ENCODE results near the gene GOLGA6L26.
"Not testable (repeated sequence)": the region's sequence is repeated elsewhere in the genome, so short reads cannot be mapped to it uniquely, and the experiment has no call there.

GOLGA6L26 gene, protein sequence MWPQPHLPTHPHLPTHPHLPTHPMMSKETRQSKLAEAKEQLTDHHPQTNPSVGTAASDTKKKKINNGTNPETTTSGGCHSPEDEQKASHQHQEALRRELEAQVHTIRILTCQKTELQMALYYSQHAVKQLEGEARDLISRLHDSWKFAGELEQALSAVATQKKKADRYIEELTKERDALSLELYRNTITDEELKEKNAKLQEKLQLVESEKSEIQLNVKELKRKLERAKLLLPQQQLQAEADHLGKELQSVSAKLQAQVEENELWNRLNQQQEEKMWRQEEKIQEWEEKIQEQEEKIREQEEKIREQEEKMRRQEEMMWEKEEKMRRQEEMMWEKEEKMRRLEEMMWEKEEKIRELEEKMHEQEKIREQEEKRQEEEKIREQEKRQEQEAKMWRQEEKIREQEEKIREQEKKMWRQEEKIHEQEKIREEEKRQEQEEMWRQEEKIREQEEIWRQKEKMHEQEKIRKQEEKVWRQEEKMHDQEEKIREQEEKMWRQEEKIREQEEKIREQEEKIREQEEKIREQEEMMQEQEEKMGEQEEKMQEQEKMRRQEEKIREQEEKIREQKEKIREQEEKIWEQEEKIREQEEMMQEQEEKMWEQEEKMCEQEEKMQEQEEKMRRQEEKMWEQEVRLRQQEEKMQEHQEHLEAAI

DNA sequence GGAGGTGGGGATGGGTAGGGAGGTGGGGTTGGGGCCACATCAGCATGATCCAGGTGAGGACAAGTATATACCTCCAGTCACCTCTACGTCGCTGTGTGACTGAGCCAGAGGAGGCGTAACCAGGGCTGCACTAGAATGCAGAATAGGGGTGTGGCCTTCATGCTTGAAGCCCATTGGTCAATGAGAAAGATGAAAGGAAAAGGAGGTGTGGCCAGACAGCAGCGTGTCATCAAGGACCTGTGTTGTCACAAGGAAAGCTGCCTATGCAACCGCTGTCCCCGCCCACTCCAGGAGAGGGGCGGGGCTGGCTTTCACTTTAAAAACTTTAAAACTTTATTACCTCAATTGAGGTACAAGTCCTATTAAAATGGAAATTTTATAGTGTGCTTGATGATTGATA lies at the start of gene GOLGA6L26:
TSS of gene GOLGA6L26 (minus strand) at position 101 of the 400 bp plus-strand sequence. CDS start at position 40, 61 bp downstream.
- not testable (repeated sequence) for DNase-seq

DNA sequence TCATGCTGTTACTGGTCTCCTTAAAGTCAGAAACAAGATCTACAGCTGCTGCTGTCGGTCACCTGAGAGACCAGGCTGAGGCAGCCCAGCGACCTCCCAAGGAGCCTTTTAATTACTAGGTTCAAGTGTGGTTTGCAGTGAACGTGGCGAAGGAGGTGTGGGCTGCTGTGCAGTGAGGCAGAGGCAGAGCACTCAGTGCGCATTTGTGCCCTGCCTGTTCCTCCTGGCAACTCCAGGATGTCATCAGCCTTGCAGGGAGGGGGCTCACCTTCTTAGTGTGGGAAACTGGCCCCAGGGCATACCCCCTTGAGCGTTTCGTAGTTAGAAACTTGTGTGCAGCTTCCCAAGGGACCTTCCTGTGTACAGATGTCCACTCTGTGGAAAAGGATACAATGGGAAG lies 47.2 kb upstream of the GOLGA6L26 start:
- not testable (repeated sequence) for DNase-seq

DNA sequence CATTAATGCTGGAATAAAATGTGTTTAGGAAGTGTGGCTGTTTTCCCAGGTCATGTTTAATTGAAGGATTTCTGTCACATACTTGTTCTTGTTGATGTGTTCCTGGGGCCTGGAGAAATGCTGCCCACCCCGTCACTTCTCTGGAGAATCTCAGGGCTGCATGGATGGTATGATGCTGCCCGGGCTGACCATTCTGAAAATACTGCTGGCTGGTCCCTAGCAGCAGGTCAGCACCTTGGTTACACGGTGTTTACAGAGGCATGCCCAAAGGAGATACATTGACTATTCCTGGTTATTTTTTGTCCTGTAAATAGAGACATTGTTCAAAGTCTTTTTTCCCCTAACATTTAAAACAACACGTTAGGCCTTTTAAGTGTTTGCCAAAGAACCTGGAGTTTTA lies 46.7 kb upstream of the GOLGA6L26 start:
- DNase-seq = not testable (repeated sequence)

DNA sequence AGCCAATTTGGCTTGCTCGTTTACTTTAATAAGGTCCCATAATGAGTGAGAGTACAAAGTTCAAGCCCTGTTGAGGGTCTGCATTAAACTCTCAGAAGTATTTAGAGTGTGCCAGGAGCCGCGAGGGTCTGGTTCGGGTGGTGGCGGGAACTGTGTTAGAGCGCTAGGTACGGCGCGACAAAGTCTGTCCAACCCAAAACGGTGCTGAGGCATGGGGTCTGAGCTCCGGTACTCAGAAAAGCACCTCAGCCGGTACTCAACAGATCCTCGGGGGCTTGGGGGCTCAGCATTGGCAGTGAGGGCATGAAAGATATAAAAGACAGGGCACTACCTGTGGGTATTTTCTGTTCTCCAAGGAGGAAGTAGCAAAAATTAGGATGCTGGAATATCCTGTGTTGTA lies 45.0 kb upstream of the GOLGA6L26 start:
- DNase-seq = not testable (repeated sequence)

DNA sequence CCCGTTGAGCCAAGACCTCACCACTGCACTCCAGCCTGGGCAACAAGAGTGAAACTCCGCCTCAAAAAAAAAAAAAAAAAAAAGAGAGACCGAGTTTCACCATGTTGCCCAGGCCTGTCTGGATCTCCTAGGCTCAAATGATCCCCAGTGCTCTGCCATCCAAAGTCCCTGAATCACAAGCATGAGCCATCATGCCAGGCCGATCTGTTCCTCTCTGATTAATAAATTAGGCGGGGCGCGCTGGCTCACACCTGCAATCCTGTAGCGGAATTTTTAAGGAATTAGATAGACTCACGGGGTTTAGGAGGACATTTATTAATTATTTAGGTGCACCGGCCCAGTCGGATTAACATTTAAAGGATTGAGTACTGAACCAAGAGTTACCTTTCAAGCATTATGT lies 40.2 kb upstream of the GOLGA6L26 start:
- not testable (repeated sequence) for DNase-seq

DNA sequence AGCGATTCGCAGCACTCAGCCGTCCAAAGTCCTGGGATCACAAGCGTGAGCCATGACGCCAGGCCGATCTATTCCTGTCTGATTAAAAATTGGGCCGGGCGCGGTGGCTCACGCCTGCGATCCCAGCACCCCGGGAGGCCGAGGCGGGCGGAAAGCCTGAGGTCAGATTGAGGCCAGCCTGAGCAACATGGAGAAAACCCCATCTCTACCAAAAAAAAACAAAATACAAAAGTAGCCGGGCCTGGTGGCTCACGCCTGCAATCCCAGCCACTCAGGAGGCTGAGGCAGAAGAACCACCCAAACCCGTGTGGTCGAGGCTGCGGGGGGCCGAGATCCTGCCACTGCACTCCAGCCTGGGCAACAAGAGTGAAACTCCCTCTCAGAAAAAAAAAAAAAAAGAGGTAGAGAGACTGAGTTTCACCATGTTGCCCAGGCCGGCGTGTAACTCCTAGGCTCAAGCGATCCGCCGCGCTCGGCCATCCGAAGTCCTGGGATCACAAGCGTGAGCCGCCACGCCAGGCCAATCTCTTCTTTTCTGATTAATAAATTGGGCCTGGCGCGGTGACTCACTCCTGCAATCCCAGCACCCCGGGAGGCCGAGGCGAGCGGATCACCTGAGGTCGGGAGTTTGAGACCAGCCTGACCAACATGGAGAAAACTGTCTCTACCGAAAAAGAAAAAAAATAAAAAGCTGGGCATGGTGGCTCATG lies 39.0 kb upstream of the GOLGA6L26 start:
- not testable (repeated sequence) for DNase-seq

DNA sequence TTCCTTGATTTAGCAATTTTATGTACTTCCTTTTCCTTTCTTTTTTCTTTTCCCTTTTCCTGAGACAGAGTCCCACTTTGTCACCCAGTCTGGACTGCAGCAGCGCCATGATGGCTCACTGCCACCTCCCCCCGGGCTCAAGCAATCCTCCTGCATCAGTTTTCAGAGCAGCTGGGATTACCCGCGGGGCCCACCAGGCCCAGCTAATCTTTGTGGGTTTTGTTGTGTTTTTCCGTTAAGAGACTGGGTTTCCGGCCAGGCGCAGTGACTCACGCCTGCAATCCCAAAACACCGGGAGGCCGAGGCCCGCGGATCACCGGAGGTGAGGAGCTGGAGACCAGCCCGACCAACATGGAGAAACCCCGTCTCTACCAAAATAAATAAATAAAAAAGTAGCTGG lies 38.3 kb upstream of the GOLGA6L26 start:
- DNase-seq = no peak

DNA sequence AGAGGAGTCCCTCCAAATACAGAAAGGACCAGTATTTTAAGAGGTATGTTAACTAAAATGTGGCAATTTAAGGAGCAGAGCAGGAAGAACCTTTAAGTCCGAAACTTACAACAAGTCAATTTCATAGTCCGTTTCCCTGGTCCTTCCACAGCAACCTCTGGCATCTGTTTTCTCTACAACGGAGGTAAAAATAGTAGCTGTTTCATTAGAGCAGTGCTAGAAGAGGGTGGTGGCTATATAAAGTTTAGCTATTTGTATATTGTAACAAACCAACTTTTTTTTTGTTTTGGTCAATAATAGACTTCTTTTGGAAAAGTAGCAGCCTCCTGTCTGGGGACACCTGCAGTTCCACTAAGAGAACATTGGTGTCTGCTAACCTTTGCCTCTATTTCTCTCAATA lies 37.9 kb upstream of the GOLGA6L26 start:
- not testable (repeated sequence) for DNase-seq

DNA sequence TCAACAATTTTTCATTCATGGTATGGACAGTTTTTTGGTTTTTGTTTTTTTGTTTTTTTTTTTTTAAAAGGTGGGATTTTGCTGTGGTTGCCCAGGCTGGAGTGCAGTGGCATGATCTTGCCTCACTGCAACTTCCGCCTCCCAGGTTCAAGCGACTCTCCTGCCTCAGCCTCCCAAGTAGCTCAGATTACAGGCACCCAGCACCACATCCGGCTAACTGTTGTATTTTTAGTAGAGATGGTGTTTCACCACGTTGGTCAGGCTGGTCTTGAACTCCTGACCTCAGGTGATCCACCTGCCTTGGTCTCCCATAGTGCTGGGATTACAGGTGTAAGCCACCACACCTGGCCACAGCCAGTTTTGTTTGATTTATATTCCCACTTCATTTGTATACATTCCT lies 37.1 kb upstream of the GOLGA6L26 start:
- not testable (repeated sequence) for DNase-seq

DNA sequence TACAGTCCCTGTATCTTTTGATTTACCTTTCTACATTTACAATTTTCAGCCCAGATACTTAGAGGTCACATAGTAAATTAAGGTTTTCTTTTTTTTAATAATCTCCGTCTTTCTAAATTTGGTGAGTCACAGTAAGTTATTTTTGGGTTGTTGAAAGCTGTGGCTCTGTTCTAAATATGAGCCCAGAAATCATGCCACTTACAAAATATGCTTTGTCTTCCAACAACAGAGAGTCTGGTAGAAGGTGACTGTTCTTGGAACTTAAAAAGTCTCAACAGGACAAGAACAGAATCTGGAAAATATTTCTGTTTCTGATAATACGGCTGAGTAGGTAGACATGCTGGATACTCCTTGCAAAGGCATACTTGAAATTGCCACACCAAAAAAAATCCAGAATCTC lies 36.6 kb upstream of the GOLGA6L26 start:
- DNase-seq = no peak

DNA sequence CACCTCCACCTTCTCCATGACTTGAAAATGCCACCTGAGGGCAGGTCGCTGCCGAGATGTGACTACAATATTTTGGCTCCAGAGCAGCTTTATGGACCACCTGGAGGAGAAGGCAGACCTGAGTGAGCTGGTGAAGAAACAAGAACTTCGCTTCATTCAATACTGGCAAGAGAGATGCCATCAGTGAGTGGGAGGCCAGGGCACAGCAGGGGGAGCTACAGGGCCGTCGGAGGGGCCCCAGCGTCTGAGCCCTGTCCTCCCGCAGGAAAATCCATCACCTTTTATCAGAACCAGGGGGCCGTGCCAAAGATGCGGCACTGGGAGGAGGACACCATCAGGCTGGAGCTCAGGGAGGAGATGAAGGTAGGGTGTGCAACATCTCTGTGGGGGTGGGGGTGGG lies 30.3 kb upstream of the GOLGA6L26 start:
- not testable (repeated sequence) for DNase-seq

DNA sequence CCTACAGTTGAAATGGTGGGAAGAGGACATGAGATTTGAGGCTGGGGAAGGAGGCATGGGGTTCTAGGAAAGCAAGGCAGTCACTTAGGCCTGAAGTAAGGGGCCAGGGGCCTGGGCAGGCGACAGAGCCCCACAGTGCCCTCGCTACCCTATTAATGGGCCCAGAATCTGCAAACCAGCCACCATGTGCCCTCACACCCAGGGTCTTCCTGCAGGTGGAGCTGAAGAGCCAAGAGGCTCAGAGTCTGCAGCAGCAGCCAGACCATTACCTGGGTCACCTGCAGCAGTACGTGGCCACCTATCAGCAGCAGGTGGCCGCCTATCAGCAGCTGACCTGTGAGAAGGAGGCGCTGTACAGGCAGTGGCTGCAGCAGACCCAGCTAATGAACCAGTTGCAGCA lies 28.6 kb upstream of the GOLGA6L26 start:
- DNase-seq = not testable (repeated sequence)

DNA sequence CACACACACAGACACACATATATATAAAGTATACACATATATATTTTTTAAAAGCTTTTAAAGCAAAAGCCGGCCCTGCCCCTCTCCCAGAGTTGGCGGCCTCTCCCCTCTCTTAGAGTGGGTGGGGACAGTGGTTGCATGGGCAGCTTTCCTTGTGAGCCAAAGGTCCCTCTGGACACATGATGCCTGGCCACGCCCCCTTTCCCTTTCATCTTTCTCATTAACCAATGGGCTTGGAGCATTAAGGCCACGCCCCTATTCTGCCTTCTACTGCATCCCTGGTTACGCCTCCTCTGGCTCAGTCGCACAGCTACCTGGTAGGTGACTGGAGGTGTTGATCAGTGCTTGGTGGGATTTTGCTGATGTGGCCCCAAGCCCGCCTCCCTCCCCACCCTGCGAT lies 20.5 kb upstream of the GOLGA6L26 start, which contains the start of gene GOLGA8S:
TSS of gene GOLGA8S (plus strand) at position 301 of the 400 bp plus-strand sequence. CDS start at position 363, 62 bp downstream.
- not testable (repeated sequence) for DNase-seq

DNA sequence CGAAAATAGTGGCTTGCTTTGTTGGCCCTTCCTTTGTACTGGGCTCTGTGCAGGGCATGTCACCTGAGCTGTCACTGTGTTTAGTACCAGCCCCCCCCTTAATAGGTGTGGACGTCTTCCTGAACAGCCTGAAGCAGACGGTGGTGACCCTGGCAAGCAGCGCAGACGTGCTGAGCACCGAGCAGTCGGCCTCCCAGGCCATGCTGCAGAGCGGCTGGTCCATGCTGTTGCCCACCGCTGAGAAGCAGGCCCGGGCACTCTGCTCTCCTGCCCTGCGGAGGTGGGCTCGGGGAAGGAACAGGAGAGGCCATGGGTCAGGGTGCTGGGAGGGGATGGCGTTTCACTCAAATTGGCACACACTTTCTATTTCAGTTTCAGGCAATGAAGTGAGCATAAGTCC lies 22.8 kb downstream of the GOLGA6L26 start:
- DNase-seq = not testable (repeated sequence)

DNA sequence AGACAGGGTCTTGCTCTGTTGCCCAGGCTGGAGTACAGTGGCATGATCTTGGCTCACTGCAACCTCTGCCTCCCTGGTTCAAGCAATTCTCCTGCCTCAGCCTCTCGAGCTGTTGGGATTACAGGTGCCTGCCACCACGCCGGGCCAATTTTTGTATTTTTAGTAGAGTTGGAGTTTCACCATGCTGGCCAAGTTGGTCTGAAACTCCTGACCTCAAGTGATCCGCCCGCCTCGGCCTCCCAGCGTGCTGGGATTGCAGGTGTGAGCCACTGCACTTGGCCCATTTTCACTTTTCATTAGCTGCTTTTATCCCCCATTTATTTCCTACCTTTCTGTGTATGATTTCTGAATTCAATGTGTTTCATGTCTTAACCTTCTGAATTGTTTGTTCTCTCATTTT lies 28.1 kb downstream of the GOLGA6L26 start:
- not testable (repeated sequence) for DNase-seq

DNA sequence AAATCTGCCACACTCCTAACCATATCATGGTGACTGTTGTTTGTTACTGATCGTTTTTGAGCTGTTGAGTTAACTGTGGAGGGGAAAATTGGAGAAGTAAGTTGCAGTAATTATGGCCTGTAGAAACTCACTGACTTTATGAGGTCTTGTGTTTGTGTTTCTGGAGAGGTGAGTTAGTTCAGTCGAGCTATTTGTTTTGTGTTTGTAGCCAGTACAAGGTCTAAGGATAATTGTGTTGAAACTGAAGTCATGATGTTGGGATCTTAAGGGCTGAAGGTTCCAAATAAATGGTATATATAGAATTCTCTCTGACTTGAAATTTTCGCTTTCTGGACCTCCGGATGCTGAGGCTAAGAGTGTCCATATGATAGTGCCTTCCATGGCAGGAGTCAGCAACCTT lies 29.2 kb downstream of the GOLGA6L26 start:
- not testable (repeated sequence) for DNase-seq

DNA sequence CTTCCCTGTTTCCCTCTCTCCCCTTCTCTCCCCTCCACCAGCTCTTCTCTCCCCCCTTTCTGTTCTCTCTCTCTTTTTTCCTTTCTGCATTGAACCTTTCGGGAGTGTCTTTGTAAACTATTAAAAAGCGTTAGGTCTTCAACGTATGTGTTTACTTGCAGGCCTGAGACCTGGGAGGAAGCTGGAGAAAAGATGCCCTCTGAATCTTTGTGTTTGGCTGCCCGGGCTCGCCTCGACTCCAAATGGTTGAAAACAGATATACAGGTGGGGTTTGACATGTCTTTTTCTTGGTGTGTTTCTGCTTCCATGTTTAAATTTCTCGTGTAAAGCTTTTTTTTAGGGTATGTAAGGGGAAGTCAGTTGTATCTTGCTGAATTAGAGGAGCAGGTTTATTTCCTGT lies 29.7 kb downstream of the GOLGA6L26 start:
- DNase-seq = not testable (repeated sequence)

DNA sequence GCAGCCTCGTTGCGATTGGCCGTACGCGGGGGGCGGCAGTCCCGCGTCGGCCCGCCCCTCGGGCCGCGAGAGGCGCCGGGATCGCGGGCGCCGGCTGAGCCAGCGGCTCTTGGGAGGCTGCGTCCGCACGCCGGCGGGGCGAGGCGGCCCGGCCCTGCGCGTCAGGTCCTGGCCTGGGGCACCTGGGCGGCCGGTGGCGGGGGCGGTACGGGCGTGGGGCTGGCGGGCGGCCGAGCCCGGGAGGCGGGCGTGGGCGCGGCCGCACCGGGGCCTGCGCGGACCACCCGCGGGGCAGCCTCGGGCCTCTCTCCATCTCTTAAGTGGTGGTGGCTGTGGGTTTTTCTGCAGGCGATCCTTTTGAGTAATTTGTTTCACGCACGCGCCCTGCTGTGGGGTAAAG lies 30.3 kb downstream of the GOLGA6L26 start:
- DNase-seq = not testable (repeated sequence)

DNA sequence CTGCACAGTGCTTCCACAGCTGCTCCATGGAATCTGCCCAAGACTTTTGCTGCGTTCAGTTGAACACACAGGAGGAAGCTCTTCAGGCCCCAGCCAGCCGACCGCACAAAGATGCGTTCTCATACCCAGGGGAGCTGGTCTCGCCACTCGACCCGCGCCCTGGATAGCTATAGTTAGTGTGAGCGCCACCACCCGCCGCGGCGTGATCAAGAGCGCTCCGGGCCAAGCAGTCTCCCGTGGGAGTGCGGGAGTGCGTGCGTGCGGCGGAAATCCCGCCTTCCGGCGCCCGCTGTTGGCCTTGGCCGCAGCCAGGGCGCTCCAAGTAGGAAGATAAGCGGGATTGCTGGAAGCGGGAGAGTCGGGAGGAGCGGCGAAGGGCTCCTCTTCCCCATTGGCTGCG lies 30.8 kb downstream of the GOLGA6L26 start:
- DNase-seq = not testable (repeated sequence)

All from midbrain (tissue), 1 donor.